GM18508 (cell line): Measurements from ENCODE around the gene RBM48.
"Not testable (repeated sequence)": the region's sequence is repeated elsewhere in the genome, so short reads cannot be mapped to it uniquely, and the experiment has no call there.

Source experiments
- ATAC-seq: cut with Tn5 transposase; IDR thresholded peaks from one replicate; pipeline ENCODE4 v1.9.1; 2021; ENCODE audit warnings: moderate number of reproducible peaks; ENCODE audit not compliant: insufficient read depth, unreplicated experiment

The RBM48 gene

DNA sequence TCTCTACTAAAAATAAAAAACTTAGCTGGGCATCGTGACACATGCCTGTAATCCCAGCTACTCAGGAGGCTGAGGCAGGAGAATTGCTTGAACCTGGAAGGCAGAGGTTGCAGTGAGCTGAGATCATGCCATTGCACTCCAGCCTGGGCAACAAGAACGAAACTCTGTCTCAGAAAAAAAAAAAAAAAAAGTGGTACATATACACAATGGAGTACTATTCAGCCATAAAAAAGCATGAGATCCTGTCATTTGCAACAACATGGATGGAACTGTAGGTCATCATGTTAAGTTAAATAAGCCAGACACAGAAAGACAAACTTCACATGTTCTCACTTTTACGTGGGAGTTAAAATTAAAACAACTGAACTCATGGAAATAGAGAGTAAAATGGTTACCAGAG, 14.9 kb downstream of the RBM48 start:
- ATAC-seq, result not testable (repeated sequence)

DNA sequence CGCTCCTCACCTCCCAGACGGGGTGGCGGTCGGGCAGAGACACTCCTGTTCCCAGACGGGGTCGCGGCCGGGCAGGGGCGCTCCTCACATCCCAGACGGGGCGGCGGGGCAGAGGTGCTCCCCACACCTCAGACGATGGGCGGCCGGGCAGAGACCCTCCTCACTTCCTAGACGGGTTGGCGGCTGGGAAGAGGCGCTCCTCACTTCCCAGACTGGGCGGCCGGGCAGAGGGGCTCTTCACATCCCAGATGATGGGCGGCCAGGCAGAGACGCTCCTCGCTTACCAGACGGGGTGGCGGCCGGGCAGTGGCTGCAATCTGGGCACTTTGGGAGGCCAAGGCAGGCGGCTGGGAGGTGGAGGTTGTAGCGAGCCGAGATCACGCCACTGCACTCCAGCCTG, 16.5 kb downstream of the RBM48 start:
- ATAC-seq, result not testable (repeated sequence)

DNA sequence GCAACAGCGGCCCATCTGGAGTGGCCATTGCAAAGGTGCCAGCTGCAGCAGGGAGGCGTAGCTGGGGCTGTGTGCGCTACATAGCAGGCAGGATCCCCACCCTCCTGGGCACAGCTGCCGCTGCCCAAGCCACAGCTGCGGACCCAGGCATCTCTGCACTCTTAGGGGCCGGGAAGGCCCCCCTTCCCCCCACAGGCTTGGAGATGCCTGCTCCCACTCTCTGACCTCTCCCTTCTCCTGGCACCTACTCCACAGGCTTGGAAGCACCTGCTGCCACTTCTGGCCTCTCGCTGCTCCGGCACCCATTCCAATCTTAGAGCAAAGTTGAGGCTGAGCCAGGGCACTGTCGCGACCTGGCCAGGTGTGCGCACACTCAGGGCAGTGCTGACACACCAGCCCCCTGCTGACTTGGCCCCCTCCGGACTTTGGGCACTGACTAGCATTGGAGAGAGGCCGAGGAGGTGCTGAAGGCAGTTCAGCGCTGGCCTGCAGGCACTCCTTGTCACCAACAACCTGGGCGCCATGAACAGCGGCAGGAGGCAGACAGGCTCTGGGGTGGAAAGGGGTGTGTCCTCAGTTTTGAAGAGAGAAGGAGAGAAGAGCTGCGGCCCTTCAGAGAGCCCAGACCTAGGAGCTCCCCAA, 18.4 kb downstream of the RBM48 start:
- ATAC-seq, result no peak

DNA sequence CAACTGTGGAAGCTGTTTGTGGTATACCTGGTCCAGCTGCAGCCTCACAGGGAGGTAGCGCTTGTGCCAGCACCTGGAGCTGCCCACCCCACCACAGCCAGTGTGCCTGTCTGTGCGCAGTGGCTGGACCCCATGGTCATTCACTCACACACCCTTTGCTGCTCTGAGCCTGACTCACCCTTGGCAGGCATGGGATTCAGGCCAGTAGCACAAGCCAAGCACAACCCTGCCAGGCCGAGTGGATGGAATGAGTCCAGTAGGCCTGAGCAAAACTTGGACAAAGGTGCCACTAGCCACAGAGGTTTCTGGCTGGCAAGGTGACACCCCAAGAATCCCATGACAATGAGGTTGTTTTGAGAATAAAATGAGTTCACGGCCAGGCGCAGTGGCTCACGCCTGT, 19.0 kb downstream of the RBM48 start:
- ATAC-seq, result no peak

DNA sequence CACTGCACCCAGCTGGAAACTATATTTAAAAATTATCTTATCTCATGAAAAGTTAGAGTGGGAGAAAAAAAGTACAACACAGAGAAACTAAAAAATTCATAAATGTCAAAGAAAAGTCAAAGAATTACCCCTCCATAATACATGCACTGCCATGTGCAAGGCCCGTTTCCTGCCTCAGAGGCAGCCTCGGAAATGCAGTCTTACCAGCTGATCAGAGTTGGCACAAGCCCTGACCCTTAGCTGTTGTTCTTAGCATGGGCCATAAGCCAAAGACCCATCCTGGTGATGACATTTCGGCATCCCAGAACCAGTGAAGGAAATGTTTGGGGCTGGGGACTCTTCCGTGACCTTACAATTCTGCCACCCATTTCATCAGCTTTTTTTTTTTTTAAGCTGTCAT, 21.6 kb downstream of the RBM48 start:
- no peak for ATAC-seq

DNA sequence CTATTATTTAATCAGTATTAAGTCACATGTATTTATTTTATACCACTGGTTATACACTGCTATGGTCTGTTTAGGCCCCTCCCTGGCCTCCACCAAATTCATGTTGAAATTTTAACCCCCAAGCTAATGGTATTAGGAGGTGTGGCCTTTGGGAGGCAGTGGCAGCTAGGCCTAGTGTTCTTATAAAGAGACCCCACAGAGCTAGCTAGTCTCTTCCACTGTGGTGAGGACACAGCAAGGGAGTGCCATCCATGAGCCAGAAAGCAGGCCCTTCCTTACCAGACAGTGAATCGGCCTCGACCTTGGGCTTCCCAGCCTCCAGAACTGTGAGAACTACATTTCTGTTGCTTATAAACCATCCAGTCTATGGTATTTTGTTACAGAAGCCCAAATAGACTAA, 28.7 kb downstream of the RBM48 start:
- no peak for ATAC-seq

DNA sequence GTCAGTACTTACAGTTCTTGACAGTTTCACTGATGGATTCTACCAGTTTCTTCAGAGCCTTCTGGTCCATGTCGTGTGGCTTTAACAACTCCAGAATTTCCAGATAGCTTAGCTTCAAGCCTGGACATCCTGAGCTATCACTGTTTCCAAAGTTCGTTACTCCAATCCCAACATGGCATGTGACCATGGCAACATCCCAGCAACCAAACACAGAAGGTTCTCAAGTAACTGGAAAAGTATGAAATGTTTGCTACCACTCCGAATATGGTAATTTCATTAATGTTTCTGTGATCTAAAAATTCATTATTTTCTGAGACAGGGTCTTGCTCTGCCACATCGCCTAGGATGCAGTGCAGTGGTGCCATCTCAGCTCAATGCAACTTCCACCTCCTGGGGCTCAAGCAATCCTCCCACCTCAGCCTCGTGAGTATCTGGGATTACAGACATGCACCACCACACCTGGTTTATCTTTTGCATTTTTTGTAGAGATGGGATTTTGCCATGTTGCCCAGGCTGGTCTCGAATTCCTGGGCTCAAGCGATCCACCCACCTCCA, 29.3 kb downstream of the RBM48 start:
- ATAC-seq, result no peak

DNA sequence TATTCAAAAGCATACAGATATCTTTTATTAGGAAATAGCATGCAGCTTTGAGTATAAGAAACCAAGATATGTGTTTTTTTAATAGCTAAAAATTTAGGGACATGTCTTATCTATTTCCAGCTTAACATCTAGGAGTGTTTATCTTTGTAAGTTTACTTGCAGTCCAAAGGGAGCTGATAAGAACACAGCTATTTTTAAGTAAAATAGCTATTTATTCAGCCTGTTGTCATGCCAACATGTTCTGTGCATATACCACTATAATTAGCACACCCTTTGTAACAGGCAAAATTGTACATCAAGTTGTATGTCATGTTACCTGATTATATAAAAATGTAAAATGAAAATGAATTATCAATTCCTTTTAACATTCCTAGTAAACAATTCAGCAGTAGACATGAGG, 32.0 kb downstream of the RBM48 start:
- no peak for ATAC-seq

DNA sequence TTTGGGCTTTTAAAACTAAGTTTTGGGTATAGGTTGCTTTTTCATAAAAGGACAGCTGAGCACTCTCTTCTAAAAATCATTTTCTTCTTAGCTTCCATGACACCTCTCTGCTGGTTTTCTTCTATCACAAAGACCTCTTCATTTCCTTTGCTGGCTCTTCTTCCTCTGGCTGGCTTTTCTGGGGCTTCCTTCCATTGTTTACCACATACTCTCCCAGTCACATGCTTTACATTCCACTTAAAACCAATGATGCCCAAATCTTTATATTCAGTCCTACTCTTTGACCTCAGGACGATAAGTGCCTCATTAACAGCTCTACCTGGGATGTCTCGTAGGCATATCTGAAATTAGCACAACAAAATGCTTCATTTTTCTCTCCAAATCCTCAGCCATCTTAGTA, 34.8 kb downstream of the RBM48 start:
- no peak for ATAC-seq

DNA sequence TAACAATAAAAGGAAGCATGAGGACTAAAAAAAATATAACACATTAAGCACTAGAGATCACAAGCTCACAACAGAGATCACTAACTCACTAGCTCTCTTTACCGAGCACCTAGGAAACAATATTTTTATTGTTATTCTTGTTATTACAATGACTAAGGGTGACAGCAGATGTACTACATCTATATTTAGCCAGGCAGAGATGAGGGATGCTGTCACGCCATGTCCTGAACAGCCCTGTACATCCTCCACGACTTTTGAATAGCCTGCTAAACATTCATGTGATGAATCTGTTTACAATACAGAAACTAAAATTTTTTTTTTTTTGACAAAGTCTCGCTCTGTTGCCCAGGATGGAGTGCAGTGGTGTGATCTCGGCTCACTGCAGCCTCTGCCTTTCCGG, 38.9 kb downstream of the RBM48 start:
- ATAC-seq, result no peak

DNA sequence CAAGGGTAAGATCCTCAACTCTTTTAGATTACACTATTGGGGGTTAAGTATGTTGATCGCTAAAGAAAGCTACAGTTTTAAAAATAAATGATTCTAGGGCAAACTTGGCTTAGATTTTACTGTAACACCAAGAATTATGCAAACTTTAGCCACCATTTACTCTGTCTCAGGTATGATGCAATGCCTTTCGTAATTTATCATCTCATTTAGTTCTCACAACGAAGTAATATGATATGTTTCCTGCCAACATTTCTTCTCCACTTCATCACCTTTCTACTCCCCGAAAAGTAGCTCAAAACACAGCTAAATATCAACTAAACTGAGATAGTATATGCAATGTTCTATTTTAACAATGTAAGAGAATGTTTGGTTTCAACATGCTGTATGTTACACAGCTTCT, 40.5 kb downstream of the RBM48 start:
- ATAC-seq, result no peak

DNA sequence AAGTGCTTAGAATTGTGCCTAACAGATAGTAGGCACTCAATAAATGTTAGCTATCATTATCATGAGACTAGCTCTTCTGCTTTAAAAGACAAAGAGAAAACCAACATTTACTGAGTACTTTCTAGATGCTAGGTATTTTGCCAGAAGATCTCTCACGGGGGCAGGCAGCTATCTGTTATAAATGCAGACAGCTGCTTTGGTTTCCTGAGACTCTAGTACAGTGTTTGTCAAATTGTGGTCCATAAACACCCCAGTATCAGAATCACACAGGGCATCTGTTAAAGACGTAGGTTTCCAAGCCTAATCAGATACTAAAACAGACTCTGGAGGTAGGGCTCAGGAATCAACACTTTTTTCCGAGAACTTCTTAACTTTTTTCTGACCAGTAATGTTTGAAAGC, 47.7 kb downstream of the RBM48 start:
- ATAC-seq, result no peak

DNA sequence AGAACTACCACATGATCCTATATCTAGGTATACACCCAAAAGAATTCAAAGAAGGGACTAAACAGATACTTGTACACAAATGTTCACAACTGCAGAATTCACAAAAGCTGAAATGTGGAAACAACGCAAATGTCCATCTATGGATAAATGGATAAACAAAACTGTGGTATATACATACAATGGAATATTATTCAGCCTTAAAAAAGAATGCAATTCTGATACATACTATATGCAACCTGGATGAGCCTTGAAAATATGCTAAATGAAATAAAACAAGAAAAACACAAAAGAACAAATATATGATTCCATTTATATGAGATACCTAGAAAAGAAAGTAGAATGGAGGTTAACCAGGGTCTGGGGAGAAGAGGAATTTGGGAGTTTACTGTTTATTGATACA, 54.4 kb downstream of the RBM48 start:
- no peak for ATAC-seq

DNA sequence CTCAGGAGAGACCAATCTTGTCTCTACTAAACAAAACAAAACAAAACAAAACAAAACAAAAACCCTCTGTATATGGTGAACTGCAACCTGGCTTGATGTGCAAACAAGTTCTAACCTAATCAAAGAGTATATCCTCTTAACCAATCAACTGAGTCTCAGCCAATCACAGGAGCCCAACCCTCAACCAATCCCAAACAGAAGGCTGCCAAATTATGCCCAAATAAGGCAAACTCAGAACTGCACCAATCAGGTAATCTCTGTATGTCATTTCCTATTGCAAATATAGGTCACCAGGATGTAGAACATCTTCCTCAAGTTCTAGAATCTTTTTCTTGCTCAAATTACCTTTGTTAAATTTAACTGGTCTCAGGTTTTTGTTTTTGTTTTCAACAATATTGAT, 56.4 kb downstream of the RBM48 start:
- no peak for ATAC-seq

DNA sequence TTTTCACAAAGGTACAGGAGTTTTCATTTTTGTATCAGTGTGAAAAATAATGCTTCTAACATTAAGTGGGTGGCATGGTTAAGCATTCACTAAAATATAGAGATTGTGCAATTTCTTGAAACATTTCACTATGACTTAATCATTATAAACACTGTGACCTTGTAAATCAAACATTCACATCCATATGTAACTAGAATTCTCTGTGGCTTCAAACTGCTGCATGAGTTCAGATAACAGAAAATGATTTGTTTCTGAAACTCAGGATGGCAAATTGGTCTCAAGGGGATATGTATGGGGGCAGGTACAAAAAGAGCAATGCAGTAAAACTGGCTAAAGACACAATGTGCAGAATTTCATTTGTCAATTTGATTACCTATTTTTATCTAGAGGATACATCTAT, 57.8 kb downstream of the RBM48 start:
- ATAC-seq, result no peak

DNA sequence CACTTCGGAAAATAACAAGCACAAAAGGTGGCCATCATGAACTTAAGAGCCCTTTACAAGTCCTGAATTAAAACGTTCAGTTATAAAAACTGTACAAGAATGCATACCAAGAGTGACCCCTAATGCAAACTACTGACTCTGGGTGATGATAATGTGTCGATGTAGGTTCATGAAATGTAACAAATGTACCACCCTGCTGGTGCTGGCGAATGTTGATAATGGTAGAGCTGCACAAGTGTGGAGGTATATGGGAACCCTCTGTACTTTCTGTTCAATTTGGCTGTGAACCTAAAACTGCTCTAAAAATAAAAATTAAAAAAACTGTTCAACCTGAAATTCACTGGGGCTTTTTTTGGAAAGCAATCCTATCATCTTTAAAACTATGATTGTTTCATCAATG, 58.2 kb downstream of the RBM48 start:
- no peak for ATAC-seq
